Left forelimb (tissue), 1 donor: ENCODE results near the gene HOOK1.
"Not testable (repeated sequence)": the region's sequence is repeated elsewhere in the genome, so short reads cannot be mapped to it uniquely, and the experiment has no call there.

Source experiments
- DNase-seq: peaks from one replicate; pipeline ENCODE4 v3.0.0-alpha.2; 2018; ENCODE audit warnings: low spot score

HOOK1 gene

DNA sequence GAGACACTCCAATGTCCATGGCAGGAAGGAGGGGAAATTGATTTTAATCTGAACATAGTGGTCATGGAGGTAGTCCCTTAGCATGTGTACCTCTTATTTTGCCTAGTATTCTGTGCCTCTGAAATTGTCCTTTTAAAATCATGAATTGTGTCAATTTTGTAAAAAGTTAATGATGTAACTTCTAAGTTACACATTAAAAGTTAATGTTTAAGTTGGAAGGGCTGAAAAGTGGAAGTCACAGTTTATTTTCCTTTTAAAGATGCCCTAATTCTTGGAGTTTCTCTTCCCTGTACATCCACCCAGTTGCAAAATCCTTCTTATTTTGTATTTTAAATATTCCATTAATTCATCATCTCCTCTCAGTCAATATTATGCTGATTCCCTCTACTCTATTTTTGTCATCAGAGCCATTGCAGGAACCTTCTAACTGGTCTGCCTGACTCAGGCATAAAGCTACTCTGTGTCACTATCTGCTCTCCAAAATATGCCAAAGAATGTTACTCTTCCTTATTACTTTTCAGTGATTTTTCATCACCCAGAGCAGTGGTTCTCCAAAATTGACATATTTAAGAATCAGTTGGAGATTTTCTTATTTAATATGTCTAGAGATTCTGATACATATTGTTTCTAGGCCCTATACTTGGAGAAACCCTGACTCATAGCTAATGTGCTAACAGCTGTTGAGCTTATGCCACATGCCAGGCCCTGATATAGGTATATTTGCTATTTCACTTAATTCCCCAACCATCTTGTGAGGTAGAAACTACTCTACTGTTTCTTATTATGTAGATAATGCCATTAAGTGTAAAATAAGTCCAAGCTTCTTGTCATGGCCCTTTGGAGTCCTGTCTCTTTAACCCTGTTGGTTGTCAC lies 5.1 kb downstream of the HOOK1 start:
- no peak for DNase-seq

DNA sequence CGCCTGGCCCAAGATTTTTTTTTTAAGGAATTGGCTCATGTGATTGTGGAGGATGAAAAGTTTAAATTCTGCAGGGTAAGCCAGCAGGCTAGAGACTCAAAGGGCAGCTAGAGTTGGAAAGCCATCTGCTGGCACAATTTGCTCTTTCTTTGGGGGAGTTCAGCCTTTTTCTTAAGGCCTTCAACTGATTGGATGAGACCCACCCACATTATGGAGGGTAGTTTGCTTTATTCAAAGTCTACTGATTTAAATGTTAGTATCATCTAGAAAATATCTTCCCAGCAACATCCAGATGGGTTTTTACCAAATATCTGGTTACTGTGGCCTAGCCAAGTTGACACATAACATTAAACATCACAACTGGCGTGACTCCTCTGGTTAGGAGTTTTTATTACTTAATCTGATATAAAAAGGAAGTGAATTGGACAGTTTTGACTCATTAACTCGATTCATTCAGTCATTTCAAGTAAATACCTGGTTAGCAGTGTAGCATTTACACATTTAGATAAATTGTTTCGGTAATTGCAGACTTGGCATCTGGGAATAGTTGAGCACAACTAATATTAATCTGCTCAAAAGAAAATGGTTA lies 12.4 kb downstream of the HOOK1 start:
- DNase-seq: no peak

DNA sequence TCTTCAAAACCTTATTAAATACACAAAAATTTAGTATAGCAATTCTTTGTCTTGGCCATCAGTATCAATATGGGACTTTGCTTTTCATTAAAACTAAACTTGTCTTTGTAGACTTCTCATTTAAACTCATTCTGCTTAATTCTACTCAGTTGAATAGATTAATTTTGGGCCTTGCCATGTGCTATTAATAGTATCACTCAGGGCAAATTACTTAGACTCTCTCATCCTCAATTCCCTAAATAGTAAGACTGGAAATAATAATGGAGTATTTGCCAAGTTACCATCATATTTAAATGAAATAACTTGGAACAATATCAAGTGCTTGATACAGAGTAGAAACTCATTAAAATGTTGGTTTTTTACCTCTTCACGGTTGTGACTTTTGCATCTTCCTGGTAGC lies 13.4 kb downstream of the HOOK1 start:
- DNase-seq: no peak

DNA sequence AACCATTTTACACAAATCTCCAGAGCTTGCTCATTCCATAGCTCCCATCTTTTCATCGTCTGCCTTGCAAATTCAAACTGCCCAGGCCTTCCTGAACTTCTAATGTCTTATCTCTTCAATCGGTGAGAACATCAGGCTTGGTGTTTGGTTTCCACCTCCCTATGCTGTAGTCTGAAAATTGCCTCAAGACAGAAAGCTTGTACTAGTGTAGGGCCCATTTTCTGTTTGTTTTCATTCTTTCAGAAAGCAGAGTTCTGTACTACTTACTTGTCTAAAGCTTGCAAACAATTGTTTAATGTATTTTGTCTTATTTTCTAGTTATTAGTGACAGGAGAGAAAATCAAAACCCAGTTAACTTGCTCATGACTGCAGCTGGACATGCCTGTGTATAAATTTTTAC lies 16.8 kb downstream of the HOOK1 start:
- no peak for DNase-seq

DNA sequence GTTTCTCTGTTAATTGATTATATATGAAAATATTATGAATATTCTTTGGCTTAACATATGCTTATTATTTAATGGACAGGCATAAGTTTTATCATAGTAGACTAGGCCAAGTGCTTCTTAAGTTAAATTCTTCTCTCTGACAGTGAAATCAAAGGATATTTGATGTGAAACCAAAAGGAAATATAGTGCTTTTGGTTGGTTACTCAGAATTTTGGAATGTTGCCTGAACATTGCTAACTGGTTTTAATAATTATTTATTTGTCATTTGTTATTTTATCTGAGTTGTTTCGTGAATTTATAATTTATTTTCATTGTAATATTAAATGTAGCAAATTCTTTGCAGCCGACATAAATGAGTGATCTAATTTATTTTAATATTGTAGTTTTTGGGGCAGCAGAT lies 18.3 kb downstream of the HOOK1 start:
- DNase-seq: no peak

DNA sequence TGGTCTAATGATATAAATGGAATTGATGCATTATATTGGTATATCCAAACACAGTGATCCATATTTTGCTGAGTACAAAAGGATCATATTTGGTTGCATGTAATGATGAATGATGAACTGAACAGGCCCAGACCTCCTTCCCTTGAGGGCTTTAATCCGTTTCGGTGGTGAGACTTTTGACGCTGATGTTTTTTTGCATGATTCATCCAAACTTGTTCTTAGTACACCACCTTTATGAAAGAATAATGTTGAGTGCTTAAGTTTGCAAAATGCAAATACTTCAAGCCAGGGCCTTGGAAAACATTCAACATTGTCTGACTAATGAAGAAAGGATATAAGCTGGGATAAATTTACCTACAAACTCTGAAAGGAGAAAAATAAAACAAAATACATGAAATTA lies 19.2 kb downstream of the HOOK1 start:
- no peak for DNase-seq

DNA sequence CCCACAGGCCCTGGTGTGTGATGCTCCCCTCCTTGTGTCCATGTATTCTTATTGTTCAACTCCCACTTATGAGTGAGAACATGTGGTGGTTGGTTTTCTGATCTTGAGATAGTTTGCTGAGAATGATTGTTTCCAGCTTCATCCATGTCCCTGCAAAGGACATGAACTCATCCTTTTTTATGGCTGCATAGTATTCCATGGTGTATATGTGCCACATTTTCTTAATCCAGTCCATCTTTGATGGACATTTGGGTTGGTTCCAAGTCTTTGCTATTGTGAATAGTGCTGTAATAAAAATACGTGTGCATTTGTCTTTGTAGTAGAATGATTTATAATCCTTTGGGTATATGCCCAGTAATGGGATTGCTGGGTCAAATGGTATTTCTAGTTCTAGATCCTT lies 23.1 kb downstream of the HOOK1 start:
- not testable (repeated sequence) for DNase-seq

DNA sequence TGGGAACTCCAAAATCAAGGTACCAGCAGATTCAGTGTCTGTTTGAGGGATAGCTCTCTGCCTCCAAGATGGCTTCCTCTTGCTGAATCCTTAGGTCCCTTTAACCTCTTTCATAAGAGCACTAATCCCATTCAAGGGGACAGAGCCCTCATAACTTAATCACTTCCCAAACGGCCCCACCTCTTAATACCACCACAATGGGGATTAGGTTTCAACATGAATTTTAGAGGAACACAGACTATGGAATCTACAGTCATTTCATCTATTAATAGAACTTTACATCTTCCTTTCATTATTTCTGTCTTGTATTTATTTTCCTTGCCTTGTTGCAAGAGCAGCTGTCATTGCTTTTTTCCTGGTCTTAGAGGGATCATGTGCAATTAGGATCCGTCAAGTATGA lies 30.3 kb downstream of the HOOK1 start:
- no peak for DNase-seq

DNA sequence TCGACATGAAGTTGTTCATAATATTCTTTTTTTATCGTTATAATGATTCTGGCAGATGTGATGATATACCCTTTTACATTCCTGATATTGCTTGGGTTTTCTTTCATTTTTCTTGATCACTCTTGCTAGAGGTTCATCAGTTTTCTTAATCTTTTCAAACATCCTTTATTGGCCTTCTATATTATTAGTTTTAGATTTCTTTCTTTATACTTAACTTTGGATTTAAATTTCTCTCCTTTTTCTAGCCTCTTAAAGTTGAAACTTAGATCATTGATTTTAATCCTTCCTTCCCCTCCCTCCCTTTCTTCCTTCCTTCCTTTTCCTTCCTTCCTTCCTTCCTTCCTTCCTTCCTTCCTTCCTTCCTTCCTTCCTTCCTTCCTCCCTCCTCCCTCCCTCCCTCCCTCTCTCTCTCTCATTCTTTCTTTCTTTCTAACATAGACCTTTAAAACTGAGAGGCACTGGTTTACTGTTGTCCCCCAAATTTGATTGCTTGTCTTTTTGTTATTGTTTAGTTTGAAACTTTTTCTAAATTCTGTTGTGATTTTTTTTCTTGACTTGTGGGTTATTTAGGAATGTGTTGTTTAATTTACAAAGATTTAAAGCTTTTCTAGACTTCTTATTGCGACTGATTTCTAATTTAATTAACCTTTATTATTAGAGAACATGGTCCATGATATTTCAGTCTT lies 31.6 kb downstream of the HOOK1 start:
- DNase-seq: no peak

DNA sequence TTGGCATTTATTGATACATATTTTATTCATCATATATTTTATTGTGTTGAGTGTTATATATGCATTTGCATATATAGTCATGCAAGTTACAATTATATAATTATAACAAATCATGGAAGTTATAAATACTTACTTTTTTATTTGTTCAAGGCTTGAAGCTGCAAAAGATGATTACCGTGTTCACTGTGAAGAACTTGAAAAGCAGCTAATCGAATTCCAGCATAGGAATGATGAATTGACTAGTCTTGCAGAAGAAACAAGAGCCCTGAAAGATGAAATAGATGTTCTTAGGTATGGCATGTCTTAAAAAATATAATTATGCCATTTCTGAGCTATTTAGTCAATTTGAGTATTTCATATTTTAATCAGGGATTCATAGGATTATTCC lies 32.1 kb downstream of the HOOK1 start:
- DNase-seq: no peak

DNA sequence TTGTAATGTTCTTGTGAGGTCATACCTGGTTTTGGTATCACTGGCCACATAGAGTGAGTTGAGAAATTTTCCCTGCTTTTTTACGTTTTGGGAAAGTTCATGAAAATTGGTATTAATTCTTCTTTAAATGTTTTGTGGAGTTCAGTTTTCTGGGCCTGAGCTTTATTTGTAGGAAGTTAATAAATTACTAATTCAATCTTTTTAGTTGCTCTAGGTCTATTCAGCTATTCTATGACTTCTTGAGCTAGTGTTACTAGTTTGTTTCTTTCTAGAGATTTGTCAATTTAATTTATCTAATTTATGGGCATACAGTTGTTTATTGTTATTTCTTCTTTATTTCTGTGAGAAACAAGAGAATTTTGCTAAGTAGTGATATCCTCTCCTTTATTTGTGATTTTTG lies 37.4 kb downstream of the HOOK1 start:
- DNase-seq: no peak

DNA sequence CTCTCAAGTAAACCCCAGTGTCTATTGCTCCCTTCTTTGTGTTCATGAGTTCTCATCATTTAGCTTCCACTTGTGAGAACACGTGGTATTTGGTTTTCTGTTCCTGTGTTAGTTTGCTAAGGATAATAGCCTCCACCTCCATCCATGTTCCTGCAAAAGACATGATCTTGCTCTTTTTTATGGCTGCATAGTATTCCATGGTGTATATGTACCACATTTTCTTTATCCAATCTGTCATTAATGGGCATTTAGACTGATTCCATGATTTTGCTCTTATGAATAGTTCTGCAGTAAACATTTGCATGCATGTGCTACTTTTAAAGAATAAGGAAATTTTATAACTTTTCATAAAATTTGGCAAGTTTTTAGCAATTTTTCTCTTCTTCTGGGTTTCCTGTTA lies 40.5 kb downstream of the HOOK1 start:
- DNase-seq: not testable (repeated sequence)

DNA sequence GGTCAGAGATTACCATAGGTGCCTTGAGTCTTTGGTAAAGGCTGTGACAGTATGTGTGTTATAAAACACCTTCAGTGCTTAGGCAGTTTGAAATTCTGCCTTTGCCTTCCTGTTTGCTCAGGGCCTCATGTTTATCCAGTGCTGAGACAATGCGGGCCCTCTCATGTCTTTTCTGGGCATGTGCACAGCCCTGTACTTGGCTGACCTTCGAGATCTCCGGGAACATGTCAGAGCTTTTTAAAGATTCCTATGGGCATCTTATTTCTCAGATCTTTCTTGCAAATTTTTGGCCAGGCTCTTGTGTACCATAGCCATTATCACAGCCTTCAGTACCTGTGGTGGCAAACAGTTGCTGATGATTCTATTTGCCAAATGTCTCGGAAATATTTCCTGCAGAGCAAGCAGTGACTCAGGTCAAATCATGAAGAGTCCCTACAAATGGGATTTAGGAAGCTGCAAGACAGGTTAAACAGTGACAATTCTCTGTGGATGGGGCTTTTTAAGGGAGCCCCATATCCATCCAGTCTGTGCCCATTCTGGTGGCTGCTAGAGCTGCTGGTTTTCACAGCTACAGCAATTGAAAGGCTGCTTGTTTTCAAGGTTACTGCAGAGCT lies 42.1 kb downstream of the HOOK1 start:
- no peak for DNase-seq

DNA sequence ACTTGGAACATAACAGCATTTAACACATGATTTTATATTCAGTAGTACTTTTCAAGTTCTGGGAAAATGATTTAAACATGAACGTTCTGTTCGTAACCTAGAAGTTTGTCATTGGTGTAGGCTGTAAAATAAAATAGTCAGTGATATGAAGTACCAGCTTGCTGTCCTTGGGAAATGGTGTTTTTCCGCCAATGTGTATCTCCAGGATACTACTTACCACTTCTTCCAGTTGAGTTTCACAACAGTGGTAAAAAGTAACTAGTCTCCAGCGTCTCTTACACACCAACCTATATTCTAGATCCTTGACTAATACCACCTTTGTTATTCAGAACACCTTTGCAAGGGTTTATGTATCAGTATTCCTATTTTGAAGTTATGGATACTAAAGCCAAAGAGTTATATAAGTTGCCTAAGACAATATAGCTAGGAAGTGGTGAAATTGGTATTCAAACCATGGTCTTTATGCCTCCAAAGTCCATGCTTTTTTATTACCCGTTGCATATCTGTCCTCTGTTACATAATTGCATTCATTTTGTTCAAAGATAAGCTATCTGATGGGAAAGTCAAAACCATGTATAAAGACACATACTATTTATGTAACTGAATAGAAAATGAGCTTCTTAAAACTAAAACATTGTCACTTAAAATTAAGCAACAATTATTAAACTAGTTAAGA lies 43.1 kb downstream of the HOOK1 start:
- DNase-seq: no peak

DNA sequence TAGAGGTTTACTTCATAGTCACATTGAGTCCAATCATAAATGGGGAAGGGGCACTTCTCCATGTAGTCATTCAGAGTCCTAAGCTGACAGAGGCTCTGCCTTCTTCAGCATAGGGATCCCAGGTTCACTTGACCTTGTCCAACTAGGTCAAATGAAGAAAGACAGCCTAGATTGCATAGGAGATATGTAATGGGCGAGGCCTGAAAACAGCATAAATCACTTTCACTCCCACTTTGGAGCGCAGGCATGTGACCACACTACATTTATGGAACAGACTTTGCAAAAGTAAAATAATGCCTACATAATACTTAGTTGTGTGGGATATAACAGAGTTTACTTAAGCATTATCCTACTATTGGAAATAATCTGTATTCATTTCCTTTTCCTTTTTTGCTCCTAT lies 51.7 kb downstream of the HOOK1 start:
- DNase-seq: no peak

DNA sequence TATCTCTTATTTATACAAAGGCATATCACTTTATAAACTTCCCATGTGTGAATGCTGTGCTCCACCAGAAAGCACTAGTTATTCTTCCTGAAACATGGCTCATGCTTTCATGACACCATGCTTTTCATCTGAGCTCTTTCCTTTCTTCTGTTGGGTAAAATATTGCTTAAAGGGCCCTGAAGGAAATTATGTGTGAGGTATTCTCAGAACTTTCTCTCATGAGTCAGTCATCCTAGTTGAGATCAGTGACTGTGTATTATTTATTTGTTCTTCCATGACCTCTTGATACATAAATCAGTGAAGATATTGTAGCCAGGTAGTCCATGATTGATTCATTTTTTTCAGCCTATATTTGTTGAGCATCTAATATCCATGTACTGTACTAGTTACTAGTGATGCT lies 57.0 kb downstream of the HOOK1 start:
- DNase-seq: no peak

DNA sequence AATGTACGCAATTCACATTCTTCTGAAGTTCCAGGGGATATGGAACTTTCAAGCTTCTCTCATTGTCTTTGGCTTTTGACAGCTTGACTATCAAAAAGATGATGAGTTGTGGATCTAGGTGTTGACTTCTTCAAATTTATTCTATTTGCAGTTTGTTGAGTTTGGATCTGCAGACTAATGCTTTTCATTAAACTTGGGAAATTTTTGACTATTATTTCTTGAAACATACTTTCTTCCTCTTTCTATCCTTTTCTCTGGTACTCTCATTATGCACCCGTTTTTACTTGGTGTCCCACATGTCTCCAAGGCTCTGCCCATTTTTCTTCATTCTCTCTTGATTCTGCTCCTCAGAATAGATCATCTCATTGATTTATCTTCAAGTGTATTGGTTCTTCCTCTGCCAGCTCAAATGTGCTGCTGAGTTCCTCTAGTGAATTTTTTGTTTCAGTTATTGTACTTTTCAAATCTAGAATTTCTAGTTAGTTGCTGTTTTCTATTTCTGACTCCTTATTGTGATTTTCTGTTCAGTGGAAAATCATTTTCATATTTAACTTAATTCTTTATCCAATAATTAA lies 62.4 kb downstream of the HOOK1 start:
- DNase-seq: no peak

DNA sequence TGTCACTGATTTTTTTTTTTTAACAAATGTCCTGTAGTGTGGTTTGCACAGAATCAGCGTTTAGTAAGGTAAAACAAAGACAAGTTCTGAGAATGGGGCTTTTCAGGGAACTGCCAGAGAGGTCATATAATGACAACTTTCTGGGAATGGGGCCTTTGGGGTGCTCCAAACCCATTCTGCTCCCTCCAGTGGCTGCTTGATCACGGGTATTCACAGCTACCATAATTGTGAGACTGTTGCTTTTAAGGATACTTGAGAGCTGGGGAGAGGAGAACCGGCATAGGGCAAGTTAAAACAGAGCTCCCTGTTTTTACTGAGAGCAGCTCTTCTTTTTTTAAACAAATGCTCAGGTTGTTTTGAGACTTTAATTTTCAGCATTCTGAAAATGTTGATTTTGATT lies 63.6 kb downstream of the HOOK1 start:
- DNase-seq: no peak

DNA sequence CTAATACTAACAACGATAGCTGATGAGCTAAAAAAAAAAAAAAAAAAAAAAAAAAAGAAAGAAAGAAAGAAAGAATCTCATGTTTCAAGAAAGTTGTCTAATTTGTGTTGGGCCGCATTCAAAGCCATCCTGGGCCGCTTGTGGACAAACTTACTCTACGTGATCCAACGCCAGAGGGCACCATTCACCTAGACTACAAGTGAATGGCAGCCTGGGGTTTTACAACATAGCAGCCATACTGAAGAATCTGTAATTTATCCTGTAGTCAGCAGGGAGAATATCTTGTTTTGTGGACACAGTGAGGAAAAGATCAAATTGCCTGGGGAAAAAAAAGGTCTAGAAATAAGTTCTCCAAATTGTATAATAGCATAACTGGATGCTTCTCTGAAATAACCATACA lies 64.8 kb downstream of the HOOK1 start:
- DNase-seq: no peak

DNA sequence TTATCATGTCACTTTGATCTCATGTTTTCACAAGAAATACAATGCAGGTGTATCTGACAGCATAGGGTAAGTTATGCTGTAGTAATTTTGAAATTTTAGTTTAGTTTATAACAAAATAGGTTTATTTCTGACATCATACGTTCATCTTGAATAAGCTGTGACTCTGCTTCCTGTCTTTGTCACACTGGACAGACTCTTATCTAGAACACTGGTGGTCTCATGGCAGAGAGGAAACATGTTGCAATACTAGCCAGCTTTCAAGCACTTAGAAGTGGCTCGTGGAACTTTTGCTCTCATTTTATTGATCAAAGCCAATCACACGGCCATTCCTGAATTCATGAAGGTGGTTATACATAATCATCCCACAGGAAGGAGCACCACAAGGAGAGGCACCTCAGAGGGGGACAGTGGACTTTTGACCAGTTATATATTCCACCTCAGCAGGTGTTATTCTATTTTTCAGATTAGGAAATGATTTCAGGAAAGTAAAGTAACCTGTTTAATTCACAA lies 65.3 kb downstream of the HOOK1 start:
- DNase-seq: no peak

DNA sequence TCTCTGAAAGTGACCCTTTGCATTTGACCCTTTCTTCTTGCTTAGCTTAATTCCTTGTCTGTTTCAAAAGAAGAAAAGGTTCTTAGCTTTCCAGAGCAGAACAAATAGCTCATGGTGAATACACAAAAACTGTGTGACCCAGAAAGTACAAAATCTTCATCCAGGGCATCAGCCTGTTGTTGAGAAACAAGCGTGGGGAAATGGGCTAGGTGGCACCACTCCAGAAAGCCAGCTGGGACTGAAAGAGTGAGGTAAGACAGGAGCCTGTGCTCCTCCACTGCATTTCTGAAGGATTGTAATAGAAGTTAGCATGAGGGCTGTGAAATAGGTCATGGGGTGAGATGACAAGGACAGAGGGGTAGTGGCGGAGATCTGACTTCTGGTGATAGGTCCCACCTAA lies 66.0 kb downstream of the HOOK1 start:
- no peak for DNase-seq
